Measurements from ENCODE around the gene SESN1.

- TF ChIP-seq SUZ12 (IDR thresholded peaks at IDR 0.05; ENCODE audit: extremely low read depth, insufficient read depth, insufficient read length), result no peak
- TF ChIP-seq YY1 (IDR thresholded peaks at IDR 0.05; ENCODE audit: insufficient read depth, insufficient read length), result no peak
- TF ChIP-seq ZNF274 (IDR thresholded peaks at IDR 0.05; ENCODE audit: low read depth, low read length), result no peak
These were observed 41.8 kb downstream of the SESN1 start for GRCh38 chr6:109052852-109053251.
